GM18870 (cell line): Measurements from ENCODE around the gene ALPG.
"Not testable (repeated sequence)": the region's sequence is repeated elsewhere in the genome, so short reads cannot be mapped to it uniquely, and the experiment has no call there.

Experiments
- ATAC-seq: cut with Tn5 transposase; IDR thresholded peaks from one replicate; pipeline ENCODE4 v1.9.1; 2021; ENCODE audit warnings: moderate library complexity; ENCODE audit not compliant: unreplicated experiment

The ALPG gene

DNA sequence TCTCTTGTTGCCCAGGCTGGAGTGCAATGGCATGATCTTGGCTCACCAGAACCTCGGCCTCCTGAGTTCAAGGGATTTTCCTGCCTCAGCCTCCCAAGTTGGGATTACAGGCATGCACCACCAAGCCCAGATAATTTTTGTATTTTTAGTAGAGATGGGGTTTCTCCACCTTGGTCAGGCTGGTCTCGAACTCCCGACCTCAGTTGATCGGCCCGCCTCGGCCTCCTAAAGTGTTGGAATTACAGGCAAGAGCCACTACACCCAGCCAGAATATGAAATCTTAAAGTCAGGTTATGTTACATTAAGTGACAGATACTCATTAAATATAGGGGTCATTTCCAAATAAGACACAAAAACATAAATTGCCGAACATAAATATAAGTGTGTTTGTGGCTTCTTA is 12.2 kb upstream of the ALPG start:
- ATAC-seq = not testable (repeated sequence)

DNA sequence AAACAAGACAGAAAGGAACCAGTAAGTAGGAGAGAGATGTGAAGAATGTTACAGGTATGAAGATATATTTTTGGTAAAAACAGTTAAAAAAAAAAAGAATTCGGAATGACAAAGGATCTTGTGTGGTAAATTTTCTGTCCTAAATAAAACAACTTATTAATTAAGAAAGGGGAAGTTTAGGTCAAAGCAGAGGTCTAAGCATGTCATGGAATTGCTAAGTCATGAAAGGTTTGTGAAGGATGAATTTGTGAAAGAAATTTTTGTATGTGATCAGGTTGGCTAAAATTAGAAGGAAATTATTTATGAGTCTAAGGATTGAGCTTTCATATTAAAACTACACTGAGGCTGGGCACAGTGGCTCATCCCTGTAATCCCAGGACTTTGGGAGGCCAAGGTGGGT is 11.1 kb upstream of the ALPG start:
- no peak for ATAC-seq

DNA sequence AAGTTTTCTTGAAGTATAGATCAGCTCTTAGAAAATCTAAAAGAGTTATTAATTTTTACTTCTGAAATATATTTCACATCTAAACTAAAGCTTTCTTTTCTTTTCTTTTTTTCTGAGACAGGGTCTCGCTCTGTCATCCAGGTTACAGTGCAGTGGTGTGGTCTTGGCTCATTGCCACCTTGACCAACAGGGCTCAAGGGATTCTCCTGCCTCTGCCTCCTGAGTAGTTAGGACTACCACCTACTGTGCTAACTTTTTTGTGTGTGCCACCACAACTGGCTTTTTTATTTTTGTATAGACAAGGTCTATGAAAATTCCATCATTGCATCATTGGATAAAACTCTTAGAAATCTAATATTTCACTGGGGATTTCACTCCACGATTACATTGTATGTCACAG is 10.0 kb upstream of the ALPG start:
- no peak for ATAC-seq

DNA sequence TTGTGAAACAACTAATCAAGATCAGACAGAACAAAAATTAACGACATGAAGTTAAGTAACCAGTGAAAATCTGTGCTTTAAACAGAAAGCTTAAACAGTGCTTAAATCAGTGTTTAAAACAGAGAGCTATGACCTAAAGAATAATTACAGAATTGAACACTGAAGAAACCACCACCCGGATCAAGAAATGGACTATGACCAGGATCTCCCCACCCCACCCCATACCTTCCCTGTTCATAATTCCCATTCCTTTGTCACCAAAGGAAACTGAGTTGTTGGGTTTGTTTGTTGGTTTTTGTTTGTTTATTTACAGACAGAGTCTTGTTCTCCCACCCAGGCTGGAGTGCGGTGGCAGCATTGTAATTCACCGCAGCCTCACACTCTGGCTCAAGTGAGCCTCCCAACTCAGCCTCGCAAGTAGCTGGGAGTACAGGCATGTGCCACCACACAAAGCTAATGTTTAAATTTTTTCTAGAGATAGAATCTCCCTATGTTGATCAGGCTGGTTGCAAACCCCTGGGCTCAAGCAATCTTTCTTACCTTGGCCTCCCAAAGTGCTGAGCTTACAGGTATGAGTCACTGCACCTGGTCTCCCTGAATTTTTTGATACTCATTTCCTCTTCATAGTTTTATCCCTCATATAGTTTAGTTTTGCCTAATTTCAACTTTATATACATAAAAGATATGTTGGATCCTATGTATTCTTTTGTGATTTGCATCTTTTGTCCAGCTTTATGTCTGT is 8.2 kb upstream of the ALPG start:
- ATAC-seq = no peak

DNA sequence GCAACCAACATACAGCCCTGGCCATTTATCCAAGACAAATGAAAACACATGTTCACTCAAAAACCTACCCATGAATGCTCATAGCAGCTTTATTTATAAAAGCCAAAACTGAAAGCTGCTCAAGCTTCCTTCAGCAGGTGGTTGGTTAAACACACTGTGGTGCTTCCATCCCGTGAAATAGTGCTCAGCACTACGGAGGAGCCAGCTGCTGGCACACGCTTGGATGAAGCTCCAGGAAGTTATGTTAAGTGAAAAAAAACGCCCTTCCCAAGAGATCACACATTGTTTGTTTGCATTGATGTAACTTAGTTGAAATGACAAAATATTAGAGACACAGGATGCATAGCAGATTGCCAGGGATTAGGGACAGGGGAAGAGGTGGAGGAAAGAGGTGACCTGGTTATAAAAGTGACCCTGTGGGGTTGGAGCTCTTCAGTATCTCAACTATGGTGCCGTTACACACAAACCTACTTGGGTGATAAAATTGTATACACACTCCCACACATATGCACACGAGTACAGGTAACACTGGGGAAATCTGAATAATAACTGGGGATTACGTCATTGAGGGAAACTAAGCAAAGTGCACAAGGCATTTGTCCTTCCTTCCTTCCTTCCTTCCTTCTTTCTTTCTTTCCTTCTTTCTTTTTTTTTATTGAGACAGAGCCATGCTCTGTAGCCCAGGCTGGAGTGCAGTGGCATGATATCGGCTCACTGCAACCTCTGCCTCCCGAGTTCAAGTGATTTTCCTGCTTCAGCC is 6.2 kb upstream of the ALPG start:
- ATAC-seq = no peak

DNA sequence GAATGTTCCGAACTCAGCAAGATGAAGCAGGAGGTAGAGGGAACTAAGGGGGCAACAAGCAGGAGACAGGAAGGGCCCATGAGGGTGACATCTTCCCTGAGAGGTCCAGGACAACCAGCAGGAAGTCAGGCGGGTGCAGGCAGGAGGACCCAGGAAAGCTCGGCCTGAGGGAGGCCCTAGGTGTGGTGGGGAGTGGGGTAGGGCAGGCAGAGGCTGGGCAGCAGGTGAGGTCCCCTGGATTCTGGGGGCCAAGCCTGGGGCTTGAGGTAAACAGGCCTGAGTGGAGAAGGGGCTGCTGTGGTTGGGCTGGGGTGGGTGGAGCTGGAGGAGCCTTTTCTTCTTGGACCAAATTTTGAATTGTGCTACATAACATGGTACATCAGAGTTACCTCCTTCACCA is 4.1 kb upstream of the ALPG start:
- ATAC-seq = no peak

DNA sequence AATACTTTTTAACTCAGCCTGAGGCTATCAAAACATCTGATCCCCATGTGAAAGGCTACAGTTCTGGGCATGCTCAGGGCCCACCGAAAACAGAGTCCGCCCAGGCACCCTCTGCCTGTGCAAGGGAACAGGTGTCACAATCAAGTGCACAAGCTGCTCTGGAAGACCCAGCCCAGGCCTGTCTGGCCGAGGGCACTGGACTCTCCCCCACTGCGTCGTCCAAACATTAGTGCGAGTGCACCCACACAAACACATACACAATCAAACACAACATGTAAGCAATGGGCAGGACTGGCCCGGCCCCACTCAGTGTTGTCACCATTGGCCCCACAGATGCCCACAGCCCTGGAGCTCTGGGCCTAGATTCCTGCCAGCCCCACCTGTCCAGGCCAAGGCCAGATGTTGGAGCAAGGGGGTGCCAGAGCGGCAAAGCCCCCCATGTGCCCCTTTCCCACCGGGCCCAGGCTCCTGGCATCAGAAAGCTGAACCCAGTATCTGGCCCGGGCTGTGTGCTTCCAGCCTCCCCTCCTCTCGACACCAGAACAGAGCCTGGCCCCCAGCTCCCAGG is 617 bp upstream of the ALPG start:
- no peak for ATAC-seq

DNA sequence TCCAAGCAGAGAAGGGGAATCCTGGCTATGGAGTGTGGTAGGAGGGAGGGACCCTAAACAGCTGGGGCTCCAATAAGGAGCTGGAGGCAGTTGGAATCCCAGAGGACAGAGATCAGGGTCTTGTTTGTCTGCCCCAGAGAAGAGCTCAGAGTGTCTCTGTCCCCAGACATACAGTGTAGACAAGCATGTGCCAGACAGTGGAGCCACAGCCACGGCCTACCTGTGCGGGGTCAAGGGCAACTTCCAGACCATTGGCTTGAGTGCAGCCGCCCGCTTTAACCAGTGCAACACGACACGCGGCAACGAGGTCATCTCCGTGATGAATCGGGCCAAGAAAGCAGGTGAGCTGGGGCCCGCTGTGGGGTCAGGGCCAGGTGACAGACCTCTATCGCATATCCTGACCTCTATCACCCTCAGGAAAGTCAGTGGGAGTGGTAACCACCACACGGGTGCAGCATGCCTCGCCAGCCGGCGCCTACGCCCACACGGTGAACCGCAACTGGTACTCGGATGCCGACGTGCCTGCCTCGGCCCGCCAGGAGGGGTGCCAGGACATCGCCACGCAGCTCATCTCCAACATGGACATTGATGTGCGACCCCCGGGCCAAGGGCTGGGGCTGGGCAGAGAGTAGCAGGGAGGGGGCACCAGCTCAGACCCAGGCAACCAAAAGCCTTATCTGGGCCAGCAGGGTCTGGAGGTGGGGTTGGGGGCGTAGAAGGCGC is 945 bp downstream of the ALPG start:
- ATAC-seq = not testable (repeated sequence)

DNA sequence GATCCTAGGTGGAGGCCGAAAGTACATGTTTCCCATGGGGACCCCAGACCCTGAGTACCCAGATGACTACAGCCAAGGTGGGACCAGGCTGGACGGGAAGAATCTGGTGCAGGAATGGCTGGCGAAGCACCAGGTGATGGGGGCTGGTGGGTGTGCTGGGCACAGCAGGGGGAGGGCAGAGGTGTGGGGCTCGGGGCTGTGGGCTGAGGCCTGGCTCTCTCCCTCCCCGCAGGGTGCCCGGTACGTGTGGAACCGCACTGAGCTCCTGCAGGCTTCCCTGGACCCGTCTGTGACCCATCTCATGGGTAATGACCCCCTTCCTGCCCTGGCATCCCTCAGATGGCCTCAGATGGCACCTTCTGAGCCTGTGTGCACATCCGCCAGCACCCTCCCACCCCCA is 1.6 kb downstream of the ALPG start:
- not testable (repeated sequence) for ATAC-seq

DNA sequence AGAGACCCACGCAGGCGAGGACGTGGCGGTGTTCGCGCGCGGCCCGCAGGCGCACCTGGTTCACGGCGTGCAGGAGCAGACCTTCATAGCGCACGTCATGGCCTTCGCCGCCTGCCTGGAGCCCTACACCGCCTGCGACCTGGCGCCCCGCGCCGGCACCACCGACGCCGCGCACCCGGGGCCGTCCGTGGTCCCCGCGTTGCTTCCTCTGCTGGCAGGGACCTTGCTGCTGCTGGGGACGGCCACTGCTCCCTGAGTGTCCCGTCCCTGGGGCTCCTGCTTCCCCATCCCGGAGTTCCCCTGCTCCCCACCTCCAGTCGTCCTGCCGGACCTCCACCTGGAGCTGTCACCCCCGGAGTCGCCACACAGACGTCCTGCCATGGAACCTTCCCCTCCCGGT is 3.0 kb downstream of the ALPG start:
- not testable (repeated sequence) for ATAC-seq

DNA sequence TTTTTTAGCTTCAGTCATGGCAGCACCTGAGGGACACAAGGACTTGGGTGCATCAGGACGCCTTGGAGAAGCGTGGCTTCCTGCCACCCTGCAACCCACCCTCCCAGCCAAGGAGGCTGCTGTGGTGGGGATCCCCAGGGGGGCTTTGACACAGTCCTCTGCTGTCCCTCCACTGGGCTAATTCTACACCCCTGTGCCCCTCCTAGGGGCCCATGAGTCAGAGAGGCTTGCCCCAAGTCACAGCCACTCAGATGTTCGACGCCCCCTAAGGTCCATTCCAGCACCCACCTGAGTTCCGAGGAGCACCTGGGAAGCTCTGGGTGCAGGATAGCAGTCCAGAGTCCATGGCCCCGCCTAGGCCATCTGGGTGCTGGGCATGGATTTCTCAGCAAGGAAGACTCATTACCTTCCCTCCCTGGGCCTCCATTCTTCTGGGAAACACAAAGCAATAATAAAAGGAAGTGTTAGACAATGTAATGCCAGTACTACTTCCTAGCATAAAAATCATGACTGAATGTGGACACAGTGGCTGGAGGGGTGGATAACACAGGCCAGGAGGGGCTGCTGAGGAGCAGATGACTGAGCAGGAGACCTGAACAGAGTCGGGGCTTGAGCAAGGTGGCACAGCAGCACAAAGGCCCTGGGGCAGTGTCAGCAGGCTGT is 3.7 kb downstream of the ALPG start:
- ATAC-seq = no peak

DNA sequence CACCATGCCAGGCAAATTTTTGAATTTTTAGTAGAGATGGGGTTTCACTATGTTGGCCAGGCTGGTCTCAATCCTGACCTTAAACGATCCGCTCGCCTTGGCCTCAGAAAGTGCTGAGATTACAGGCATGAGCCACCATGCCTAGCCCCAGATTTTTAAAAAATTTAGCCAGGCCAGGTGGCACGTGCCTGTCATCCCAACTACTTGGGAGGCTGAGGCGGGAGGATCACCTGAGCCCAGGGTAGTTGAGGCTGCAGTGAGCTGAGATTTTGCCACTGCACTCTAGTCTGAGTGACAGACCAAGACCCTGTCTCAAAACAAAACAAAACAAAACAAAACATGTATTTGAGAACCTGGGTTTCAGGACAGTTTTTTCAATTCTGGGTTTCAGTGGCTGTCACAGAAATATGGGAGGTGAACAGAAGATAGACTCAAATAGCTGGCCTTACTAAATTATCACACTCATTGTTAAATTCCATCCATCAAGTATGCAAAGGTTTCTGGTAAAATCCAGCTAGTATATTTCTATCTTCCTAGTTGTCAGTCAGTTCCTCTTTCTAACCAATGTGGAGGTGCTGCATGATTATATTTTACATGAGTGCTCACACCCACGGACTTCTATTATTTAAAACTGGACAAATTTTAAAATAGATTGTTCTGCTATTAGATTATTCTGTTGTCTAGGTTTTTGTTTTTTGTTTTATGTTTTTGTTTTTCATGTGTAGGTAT is 5.4 kb downstream of the ALPG start:
- no peak for ATAC-seq

DNA sequence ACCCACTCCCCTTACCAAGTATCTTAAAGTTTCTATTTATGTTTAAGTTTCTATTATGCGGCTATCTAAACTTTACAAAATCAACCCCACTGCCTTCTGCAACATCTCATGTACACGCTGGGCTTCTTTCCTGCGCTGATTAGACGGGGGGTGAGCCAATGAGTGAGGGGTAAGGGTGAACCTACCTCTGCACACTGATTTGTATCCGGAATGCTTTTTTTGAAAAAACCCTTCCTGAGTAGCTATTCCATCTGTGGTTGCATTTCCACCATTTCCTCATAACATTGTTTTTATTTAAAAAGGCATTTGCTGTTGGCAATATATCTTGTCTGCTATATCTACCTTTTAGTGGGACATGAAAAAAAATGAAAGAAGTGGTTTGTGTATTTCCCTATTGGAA is 6.3 kb downstream of the ALPG start:
- ATAC-seq = no peak

DNA sequence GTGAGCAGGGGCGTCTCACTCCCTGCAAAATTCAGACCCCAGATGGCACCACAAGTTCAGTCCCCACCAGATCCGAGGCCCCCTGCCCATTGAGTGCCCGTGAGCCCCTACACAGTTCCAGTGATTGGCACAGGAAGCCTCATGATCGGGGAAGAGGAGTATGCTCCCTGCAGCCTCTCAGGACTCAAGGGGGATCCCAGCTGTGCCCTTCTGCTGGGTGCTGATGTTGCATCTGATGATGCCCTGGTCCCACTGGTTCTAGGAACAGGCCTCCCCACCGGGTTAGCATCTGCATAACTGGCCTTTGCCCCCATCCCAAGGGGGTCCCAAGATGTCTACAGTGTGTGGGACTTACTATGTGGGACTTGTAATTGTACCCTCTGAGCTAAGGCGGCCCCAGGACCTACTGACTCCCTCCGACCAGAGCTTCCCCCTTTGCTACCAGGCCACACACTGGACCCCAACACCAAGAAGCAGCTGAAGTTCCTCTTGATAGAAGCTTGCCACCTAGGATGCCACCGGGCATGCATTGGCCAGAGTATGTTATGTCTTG is 8.6 kb downstream of the ALPG start:
- ATAC-seq = no peak

DNA sequence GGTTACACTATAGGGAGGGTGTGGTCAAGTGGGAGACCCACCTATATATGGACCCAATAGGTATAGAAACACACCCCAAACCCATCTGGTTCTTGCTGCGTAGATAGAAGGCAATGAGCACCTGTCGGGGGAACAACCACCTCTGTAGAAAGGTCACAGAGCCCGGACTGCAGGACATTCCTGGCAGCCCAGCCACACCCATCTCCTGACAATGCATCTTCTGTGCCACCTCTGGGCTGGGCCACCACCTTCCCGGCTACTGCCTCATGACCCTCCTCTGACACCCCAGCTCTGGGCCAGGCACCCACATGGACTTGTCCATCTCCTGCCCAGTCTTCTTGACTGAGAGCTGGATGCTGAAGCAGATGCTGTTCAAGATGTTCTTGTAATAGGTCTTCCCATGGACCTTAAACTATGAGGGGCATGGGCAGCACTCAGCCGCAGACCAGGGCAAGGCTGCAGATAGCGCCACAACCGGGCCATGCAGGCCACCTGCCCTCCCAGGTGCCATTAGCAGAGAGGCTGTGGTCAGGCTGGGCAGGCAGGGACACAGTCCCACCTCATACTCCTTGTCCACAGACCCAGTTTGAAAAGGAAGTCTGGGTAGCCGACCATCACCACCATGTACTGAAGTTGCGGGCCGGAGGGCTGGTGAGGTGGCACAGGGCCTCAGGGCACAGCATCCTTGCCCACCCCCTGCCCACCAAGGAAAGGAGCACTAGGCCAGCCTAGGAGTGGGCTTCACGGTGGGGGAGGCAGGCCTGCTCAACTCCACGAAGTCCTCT is 9.3 kb downstream of the ALPG start:
- ATAC-seq = no peak

DNA sequence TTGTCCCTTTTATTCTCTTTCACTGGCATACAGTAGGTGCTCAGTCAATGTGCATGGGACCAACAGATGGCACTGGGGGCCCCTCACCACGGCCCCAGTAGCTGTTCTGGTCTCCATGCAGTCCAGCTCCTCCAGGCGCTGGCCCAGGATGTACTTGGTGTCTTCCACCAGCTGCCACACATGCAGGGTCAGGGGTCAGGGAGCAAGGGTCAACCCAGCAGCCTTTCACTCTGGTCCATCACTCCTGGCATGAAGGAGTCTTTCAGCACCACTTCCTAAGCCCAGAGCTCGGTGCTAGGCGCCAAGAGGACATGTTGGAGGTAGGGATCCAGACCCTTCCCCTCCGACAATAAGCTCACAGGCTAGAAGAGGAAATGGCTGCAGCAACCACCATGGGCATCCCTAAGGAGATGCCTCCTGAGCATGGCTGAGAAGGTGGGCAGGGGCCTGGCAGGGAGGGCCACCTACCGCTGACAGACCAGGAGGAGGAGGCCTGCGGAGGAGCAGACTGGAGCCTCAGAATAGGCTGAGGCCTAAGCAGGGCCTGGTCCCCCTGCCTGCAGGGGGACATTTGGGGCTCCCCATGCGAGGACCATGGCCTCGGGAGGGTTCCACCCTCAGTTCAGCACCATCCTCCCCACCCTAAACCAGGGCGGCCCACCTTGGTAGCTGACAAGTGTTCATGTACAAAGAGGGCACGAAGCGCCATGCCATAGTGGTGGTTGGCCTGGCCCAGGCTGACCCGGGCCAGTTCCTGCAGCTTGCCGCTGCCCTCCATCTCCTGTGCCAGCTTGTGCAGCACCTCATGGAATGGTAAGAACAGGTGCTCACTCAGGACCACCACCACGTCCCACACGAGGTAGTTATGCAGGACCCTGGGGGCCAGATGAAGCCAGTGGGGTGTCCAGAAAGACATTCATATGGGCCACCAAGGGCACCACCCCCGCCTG is 10.2 kb downstream of the ALPG start:
- no peak for ATAC-seq

DNA sequence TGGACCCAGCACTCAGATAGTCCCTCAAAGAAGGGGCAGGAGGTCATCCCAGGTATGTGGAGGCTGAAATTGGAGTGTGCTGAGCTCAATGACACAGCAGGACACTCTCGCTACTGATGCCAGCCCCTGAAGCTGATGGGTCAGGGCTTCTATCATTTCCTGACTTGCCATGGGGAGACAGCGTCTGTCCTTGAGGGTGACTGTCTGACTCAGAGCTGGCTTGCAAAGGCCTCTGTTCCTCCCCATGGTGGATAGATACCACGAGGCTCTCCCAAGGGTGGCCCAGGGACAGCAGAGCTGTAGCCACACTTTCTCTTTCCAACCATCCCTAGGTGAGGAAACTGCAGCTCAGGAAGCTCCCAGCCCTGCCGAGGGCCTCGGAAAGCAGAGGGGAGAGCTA is 10.8 kb downstream of the ALPG start:
- no peak for ATAC-seq

DNA sequence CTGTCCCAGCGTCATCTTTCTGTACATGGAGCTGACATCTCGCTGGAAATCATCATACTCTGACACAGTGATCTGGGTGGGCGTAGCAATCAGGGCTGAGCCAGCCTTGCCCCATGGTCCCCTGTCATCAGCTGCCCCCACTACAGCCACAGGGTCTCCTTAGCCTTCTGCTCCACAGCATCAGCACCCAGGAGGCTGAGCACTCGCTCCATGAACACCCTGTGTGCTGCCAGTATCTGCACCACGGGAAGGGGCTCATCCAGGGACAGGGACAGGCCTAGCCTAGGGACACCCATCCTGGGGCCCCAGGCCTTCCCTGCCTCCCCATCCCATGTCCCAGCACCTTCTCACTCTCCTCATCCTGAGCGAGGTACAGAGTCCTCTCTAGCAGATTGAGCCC is 11.4 kb downstream of the ALPG start:
- no peak for ATAC-seq
